Neural progenitor cell (in vitro differentiated cells): Measurements from ENCODE around the gene FLNA.

ENCODE experiments used
- CTCF ChIP-seq: fragments of 200-600 bp; sonication (generic); IDR thresholded peaks from 2 replicates; pipeline ENCODE4 v1.5.1; 2017; ENCODE audit warnings: antibody characterized with exemption, mild to moderate bottlenecking
- EZH2phosphoT487 ChIP-seq: fragments of 200-600 bp; sonication (generic); IDR thresholded peaks from 2 replicates; pipeline ENCODE4 v1.6.1; 2017; ENCODE audit warnings: antibody characterized with exemption

DNA sequence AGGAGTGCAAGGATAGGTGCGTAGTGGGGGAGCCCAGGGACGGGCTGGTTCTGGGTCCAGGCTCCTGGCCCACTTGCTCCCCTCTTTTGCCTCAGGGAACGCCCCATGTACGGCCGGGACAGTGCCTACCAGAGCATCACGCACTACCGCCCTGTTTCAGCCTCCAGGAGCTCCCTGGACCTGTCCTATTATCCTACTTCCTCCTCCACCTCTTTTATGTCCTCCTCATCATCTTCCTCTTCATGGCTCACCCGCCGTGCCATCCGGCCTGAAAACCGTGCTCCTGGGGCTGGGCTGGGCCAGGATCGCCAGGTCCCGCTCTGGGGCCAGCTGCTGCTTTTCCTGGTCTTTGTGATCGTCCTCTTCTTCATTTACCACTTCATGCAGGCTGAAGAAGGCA lies 6.4 kb upstream of the FLNA start:
- TF ChIP-seq EZH2phosphoT487 (no peak), CTCF (no peak)
